ENCODE data around the gene GPR152.

The GPR152 gene

DNA sequence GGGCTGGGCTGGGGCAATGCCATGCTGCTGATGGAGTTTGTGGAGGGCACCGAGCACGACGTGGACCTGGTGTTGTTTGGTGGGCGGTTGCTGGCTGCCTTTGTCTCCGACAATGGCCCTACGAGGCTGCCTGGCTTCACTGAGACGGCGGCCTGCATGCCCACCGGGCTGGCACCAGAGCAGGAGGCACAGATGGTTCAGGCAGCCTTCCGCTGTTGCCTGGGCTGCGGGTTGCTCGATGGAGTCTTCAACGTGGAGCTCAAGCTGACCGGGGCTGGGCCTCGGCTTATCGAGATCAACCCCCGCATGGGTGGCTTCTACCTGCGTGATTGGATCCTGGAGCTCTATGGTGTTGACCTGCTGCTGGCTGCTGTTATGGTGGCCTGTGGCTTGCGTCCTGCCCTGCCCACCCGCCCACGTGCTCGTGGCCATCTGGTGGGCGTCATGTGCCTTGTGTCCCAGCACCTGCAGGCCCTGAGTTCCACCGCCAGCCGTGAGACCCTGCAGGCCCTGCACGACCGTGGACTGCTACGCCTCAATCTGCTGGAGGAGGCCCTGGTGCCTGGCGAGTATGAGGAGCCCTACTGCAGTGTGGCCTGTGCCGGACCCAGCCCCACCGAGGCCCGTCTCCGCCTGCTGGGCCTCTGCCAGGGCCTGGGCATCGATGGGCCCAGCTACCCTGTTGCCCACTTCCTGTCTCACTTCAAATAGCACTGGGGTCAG is 28.5 kb downstream of the GPR152 start:
- no peak for DNase-seq (ENCODE audit: low read depth)

GRCh38 chr11:67423466-67423865 is 29.1 kb downstream of the GPR152 start:
- no peak for DNase-seq (ENCODE audit: low read depth)

GRCh38 chr11:67422891-67423290 is 29.6 kb downstream of the GPR152 start:
- DNase-seq (ENCODE audit: low read depth), result no peak

DNA sequence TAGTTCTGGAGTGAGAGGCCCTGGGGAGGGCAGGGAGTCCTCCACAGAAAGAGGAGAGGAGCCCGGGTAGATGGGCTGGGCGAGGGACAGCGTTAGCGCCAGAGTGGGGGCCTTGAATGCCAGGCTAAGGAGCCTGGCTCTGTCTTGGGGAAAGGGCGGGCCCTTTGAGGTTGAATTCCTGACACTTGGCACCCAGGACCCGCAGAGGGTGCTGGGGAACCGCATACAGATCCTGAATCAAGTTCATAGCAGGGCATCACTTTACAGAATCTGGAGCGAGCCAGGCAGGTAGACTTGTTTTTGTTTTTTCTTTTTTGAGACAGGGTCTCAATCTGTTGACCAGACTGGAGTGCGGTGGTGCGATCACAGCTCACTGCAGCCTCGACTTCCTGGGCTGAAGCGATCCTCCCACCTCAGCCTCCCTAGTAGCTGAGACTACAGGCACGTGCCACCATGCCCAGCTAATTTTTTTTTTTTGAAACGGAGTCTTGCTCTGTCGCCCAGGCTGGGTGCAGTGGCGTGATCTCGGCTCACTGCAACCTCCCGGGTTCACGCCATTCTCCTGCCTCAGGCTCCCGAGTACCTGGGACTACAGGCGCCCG is 31.0 kb downstream of the GPR152 start:
- no peak for DNase-seq (ENCODE audit: low read depth)

DNA sequence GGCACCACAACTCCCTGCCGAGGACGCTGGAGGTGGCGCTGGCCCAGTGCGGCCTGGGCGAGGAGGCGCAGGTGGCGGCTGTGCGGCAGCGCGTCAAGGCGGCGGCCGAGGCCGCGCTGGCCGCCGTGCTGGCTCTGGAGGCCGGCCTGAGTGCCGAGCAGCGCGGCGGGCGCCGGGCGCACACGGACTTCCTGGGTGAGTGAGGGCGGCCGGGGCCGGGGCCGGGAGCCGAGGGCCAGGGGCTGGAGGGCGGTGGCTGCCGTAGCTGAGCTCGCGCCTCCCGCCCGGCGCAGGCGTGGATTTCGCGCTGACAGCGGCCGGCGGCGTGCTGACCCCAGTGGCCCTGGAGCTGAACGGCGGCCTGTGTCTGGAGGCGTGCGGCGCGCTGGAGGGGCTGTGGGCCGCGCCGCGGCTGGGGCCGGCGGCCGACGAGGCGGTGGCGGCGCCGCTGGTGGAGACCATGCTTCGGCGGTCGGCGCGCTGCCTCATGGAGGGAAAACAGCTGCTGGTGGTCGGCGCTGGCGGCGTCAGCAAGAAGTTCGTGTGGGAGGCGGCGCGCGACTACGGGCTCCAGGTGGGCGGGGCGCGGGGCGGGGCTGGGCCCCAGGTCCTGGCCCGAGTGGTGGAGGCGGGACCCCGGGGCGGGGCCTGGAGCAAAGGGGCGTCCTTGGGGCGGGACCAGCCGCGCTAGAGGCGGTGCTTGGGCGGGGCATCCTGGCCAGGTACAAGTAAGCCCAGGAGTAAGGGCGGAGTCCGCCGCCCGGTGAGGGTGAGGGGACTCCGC is 31.7 kb downstream of the GPR152 start:
- peak; percentile 91 for DNase-seq (ENCODE audit: low read depth)

- DNase-seq (ENCODE audit: low read depth), result no peak
Observed at GRCh38 chr11:67420147-67420645, 32.3 kb downstream of the GPR152 start.

DNA sequence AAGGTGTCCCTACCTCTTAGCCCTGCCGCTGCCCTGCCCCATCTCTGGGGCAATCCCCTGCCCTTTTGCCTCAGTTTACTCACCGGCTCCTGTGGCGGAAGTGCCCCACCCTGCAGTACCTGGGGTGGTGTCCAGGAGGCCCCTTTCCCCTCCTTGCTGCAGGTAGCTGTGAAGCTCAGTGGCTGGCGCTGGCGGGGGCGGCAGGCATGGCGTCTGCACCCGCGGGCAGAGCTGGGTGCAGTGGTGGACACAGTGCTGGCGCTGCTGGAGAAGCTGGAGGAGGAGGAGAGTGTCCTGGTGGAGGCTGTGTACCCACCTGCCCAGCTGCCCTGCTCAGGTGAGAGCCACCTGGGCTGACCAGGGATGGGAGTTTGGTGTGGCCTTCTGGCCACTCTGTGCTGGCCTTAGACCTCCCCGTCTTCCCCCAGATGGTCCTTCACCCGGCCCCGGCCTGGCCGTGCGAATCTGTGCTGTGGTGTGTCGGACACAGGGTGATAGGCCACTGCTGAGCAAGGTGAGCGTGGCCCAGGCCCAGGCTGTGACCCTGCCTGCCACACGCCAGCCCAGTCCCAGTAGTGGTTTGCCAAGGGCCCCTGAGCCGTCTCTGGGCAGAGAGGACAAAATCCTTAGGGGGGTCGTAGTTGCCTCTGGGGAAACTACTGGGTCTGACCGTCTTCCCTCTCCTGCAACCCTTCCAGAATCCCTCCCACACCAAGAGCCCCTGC is 33.0 kb downstream of the GPR152 start:
- DNase-seq (ENCODE audit: low read depth), result no peak

DNA sequence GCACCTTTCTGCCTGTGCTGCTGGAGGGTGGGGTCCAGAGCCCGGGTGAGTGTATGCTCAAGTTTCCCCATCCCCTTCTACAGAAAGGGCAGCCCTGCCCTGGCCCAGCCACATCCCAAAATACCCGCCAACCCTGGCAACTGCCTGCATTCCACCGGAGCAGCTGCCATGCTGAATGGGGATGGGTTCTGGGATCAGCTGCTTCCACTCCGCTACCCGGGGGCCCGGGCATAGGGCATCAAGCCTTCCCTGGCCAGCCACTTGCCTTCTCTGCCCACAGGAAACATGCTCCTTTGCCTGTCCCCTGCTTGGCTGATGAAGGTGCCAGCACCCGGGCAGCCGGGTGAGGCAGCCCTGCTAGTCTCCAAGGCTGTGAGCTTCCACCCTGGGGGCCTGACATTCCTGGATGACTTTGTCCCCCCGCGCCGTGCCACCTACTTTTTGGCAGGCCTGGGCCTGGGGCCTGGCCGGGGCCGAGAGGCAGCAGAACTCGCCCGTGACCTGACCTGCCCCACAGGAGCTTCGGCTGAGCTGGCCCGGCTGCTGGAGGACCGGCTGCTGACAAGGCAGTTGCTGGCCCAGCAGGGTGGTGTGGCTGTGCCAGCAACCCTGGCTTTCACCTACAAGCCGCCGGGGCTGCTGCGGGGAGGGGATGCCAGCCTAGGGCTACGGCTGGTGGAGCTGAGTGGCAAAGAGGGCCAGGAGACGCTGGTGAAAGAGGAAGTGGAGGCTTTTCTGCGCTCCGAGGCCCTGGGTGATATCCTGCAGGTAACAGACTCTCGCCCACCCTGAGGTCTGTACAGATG is 33.9 kb downstream of the GPR152 start:
- DNase-seq (ENCODE audit: low read depth), result no peak

DNA sequence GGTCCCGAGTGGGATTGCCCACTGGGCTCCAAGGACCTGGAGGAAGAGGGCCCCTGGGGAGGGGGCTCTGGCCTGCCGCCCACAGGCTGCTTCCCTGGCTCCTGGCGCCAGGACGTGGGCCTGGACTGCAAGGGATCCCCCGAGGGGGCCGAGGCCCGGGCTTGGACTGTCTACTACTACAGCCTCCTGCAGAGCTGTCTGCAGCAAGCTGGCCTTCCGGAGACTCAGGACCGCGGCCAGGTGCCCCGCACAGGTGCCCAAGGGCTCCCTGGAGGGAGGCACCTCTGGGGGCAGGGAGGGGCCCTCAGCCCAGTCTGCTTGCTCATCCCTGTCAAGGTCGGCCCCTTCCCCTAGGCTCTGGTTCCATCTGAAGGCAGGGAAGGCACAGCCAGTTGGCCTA is 35.1 kb downstream of the GPR152 start:
- no peak for DNase-seq (ENCODE audit: low read depth)

GRCh38 chr11:67416416-67417335 is 35.9 kb downstream of the GPR152 start:
- DNase-seq (ENCODE audit: low read depth), result no peak

DNA sequence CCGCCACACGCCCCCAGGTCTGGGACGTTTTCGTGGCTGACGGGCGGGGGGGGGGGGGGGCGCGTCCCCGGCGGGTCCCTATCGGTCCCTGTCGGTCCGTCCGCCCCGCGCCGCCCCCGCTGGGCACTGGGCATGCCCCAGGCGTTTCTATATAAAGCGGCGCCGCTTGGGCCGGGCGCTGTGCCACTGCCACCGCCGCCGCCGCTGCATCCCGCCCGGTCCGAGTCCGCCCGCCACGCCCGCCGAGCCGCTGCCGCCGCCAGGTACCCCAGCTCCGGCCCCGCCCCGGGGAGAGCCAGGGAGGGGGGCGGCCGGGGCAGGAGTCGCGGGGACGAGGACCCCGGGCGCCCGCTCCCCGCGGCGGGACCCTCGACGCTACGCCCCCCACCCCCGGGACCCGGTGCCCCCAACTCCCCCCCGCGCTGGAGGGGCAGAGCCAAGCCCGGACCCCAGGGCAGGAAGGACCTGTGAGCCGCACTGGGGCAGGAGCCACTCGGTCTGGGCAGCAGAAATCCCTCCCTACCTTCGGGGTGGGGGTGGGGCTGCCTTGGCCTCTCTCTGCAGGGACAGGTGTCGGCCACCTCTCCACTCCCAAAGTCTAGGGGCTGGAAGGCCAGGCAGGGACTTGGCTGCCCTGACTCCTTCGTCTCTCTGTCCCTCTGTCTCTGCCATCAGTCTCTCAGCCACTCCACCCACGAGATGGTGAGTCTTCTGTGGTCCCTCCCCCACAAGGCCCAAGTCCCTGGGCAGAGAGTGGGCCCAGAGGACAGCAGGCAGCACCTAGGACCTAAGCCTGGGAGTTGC is 36.8 kb downstream of the GPR152 start, which contains the start of gene CARNS1:
Gene CARNS1, plus strand, starts transcription at position 178 of the 804 bp plus-strand sequence. Its CDS starts 522 bp downstream, at position 700.
- no peak for DNase-seq (ENCODE audit: low read depth)

- no peak for DNase-seq (ENCODE audit: low read depth)
Observed at GRCh38 chr11:67413266-67413849, 39.2 kb downstream of the GPR152 start.

DNA sequence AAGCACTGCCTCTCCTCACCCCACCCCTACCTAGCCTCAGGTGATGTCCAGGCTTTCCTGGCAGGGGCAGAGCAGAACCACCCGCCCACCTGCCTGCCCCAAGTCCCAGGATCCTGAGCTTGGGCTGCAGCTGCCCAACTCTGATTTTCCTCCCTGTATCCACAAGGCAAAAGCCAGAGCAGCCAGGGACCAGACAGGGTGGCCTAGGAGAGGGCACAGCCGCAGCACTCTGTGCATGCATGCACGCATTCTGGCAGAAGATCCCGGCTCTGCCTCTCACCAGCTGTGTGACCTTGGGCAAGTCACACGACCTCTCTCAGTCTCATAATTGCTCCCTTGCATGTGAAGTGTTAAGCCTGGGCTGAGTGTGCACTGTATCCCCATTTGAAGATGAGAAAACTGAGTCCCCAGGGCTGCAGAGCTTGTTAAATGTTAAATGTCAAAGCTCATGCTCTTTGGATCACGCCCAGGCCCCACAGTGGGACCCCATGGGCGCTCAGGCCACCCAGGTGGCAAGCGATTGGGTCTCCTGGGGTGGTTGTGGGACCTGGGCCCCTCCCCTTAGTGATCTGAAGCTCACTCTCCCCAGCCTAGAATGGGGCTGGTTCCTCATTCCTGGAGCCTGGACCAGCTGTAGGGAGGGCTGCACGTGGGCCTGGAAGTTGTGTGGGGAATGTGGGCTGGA is 39.9 kb downstream of the GPR152 start:
- DNase-seq (ENCODE audit: low read depth), result no peak

GRCh38 chr11:67411785-67412152 is 40.8 kb downstream of the GPR152 start:
- DNase-seq (ENCODE audit: low read depth), result no peak

DNA sequence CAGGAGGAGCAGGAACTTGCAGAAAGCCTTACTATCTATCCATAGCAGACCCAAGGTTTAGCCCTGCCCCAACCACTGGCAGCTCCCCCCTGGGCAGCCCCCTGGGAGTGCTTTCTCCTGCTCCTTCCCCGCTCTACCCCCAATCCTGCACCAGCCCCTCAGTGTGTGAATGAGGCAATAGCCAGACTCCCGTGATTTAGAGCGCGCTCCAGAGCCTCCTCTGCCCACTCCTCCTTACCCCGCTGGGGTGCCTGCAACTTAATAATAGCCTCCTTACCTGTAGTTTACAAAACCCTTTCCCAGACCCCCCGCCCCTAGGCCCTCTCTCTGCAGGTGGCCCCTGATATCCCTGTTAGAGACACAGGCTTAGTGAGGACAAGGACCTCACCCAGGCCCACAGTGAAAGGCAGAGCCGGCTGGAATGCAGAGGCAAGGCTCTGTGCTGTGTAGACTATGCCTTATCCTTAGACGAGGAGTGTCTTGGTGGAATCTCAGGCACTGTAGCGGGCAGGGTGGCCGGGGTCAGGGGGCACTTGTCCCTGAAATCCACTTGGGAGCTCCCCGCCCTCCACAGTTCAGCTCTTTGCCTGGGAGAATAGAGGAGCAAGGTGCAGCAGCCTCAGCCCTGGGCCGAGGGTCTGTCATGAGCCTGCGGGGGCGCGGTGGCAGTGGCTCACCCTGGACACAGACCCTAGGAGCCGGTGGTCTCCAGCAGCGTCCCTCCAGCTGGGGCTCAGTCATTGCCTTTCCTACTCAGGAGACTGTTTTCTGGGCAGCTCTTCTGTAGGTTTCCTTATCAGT is 41.3 kb downstream of the GPR152 start:
- no peak for DNase-seq (ENCODE audit: low read depth)

DNA sequence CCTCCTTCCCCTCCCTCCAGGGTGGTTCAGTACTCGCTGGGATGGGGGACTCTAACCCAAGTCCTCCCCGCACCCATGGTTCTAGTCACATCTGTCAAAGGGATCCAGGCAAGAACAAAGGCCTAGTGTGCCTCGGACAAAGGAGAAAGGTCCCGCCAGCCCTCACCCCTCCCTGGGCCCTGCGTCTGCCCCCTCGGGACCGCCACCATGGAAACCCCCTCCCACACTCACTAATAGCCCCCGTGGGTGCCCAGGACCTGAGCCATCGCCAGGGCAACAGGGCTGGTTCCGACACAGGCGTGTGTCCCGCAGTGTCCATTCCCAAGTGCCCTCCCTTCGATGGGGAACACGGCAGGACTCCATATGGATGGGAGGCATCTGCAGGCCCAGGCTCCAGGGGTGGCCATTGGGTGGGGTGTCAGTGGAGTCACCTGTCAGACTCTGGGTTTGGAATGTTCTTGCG is 42.1 kb downstream of the GPR152 start:
- DNase-seq (ENCODE audit: low read depth), result no peak

GRCh38 chr11:67409781-67410368 is 42.7 kb downstream of the GPR152 start:
- DNase-seq (ENCODE audit: low read depth), result no peak
